SKM-1 treated with dmso at 0.1 percent for 144 hours (cell line): ENCODE measurements around the gene BAG1.

Source experiments
- DNase-seq: peaks from one replicate; lab custom pipeline; 2025; ENCODE audit not compliant: unreplicated experiment; lab: John Stamatoyannopoulos, UW

BAG1 gene

DNA sequence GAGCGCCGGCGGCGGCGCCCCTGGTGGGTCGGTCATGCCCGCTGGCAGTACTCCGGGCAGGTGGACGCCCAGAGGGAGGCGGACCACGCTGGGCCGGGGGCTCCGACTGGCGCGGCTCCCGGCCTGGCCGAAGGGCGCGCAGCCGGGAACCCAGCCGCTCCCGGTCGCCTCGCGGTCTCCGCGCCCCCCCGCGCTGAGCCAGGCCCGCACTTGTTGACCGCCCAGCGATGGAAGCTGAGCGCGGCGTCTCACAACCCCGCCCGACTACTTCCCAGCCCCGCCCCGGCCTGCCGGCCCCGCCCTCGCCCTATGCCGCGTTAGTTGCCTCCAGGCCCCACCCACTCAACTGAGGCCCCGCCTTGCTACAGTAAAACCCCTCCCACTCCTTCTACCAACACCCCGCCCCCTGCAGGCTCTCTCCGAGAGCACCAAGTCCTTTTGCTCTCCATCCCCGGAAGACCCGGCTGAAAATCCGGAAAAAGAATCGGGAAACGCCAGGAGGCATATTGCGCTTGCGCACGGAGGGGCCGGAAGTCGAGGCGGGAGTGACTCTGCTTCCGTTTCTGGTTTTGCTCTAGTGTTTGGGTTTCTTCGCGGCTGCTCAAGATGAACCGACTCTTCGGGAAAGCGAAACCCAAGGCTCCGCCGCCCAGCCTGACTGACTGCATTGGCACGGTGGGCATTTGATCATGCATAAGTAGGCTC, at the start of gene BAG1, which contains the start of gene CHMP5:
BAG1 (minus strand) TSS at position 236 of the 705 bp plus-strand sequence.
CHMP5 (plus strand) TSS at position 577 of the 705 bp plus-strand sequence; CDS start at position 607, 30 bp downstream.
- peak; percentile 98 for DNase-seq

DNA sequence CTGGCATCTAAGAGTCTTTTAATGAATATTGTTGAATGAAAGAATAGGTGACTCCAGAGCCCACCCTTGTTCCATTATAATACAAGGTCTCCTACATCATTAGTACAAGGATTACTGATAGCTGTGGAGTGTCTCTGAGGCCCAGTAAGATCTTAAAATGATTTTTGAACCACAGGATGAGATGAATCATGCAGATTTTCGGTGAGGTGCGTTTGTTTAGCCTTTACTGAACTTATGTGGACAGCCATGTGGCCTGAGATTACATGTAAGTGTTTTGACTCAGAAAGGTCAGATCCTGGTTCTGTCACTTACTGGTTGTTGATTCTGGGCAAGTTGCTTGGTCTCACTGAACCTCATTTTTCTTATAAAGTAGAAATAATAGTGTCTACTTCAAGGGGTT, 47.4 kb upstream of the BAG1 start:
- no peak for DNase-seq

DNA sequence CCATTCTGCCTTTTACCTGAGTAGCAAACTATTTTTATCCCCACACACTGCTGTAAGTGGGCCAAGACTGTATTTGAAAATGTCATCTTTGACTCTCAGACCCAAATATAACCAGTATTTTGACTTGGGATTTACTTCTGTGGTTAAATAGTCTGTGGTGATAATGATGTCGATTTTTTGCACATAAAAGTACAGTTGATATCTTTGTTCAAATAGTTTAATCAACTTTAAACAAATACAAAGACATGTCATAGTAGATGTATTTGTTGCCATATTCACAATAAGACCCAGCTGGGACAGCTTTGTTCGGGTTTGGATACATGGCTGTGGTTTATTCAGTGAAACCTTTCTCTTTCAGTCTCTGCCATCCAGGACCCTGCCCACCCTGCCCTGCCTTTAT, 46.2 kb upstream of the BAG1 start:
- no peak for DNase-seq

DNA sequence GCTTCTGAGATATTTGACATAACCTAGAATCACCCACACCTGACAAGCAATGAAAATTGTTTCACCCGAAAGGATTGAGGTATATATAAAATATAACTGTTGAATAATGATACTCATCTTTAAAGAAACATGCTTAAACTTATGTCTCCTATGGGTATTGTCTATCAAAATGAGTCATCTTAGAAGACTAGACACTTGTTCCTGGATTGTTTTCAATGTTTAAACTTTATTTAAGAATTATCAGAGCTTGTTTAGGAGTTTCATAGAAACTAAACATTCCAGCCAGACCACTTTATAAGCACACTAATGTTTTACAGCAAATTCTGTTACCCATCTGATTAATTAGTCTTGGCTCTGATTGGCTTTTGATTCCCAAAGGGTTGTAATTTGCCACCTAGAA, 45.4 kb upstream of the BAG1 start:
- no peak for DNase-seq

DNA sequence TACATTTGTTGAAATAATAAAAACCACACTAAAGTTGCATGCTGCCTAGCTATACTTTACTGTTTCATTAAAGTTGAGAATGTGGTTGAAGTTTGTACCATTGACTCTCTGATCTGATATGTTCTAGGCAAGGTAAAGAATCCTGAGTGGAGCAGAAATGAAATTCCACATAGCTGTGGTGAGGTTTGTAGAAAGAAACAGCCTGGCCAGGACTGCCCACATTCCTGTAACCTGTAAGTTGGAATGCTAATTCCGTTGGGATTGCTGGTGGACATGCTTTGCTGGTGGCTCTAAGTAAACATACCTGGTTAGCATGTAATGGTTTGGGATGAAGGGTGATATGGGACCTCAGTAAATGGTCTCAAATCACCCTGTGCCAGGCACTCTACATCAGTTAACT, 42.6 kb upstream of the BAG1 start:
- DNase-seq: no peak

DNA sequence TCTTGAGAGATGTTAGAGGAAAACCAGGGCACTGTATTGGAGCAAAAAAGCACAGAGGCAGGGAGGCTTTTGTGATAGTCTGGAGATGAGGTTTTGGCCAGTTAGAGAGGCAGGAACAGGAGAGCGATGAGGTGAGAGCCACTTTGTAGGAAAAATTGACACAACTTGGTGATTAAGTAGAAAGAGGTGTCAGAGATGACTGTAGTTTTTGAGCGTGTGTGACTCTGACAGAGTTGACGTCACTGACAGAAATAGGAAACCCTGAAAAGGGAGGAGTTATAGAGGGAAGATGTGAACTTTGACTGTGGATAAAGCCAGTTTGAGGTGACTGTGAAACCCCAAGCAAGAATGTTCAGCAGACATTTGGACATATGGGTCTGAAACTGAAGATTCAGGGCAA, 41.5 kb upstream of the BAG1 start:
- DNase-seq: no peak

DNA sequence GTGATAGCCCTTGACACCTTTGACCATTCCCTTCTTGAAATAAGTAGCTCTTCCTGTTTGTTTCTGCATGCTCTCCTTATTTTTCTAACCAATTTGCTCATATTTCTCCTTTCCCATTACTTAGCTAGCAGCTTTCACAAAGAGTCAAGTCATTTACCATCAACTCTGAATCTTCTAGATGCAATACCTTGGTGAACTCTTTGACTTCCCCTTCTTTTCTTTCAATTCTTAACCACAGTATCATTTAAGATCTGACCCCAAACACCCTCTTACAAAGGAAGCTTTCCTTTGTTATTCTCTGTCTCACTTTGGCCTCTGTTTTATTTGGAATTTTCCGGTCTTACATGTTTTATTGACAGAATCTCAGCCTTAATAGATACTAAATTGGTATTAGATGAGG, 39.9 kb upstream of the BAG1 start:
- DNase-seq: no peak

DNA sequence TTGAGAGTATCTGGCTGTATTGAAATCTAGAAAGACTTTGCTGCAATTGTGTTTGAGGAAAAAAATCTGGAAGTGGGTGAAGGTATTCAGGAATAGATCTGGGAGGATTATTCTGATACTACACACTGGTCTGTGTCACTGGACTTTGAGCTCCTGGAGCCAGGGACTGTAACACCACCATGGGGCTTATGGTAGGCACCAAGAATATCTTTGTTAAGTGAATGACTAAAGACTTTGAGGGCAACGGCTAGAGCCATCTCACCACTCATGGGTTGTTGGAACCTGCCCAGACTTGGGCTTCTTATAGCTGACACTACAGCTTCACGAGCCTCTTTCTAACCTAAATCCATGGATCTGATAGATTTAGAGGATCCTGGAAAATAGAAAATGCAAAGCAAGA, 36.0 kb upstream of the BAG1 start:
- DNase-seq: no peak

DNA sequence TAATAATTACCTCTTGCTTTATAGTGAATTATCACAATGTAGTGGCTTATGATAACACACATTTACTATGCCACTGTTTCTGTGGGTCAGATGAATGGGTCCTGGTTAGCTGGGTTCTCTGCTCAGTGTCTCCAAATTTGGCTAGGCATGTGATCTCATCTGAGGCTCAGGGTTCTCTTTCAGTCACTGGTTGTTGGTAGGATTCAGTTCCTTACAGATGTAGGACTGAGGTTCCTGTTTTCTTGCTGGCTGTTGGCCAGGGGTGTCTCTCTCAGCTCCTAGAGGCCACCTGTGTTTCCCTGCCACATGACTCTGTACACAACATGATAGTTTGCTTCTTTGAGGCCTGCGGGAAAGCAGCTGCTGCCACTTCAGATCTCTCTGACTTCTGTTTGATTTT, 32.9 kb upstream of the BAG1 start:
- peak; percentile 47 for DNase-seq

DNA sequence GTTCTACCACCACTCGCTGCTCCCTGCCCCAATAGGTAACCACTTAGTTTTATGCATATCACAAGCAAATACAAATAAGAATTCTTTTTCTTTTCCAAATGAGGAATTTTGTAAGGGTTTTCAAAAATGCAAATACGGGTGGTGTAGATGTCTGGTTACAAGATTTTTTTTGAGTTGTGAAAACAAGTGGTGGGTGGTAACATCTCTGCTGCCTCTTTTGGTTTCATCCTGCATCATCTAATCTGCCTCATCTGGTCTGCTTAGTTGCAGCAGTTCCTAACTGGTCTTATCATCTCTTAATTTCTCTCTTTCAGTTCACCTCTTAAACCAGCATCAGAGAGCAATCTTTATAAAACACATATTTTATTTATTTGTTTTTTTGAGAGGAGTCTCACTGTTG, 31.1 kb upstream of the BAG1 start:
- DNase-seq: no peak

DNA sequence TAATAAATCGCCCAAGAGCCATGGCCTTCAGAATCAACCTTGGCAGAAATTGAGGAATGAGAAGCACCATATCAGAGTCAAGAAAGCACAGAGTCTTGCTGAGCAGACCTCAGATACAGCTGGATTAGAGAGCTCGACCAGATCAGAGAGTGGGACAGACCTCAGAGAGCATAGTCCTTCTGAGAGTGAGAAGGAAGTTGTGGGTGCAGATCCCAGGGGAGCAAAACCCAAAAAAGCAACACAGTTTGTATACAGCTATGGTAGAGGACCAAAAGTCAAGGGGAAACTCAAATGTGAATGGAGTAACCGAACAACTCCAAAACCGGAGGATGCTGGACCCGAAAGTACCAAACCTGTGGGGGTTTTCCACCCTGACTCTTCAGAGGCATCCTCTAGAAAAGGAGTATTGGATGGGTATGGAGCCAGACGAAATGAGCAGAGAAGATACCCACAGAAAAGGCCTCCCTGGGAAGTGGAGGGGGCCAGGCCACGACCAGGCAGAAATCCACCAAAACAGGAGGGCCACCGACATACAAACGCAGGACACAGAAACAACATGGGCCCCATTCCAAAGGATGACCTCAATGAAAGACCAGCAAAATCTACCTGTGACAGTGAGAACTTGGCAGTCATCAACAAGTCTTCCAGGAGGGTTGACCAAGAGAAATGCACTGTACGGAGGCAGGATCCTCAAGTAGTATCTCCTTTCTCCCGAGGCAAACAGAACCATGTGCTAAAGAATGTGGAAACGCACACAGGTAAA, 30.3 kb upstream of the BAG1 start:
- no peak for DNase-seq

DNA sequence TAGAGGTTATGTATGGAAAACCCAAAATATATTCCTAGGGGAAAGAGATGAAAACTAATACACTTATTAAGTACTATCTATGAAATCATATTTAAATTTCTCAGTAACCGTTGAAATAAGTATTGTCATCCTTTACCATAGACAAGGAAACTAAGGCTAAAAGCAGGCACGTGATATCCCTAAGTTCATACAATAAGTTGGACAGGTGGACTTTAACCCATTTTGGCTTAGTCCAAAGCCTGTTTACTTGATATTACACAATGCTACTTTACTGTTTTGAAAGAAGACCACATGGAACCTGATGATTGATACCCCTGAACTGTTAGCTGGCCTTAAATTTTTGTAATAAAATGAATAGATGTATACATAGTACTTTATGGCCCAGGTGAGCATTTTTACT, 29.3 kb upstream of the BAG1 start:
- no peak for DNase-seq

DNA sequence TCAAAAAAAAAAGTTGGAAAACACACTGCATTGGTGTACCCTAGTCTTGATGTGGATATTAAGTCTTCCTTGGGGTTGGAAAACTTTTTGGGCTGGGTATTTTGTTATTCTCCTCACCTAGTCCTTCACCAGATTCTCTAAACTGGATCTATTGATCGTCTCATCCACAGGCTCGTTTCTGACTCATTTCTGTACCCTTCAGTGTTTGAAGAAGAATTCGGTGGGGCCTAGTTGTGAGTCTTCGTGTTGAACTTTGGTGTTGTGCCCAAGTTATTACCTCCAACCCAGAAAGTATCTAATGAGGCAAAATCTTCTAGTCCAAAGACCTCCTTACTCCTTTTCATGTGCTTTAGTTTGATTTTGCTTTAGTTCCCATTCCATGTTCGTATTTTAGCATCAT, 27.4 kb upstream of the BAG1 start:
- no peak for DNase-seq

DNA sequence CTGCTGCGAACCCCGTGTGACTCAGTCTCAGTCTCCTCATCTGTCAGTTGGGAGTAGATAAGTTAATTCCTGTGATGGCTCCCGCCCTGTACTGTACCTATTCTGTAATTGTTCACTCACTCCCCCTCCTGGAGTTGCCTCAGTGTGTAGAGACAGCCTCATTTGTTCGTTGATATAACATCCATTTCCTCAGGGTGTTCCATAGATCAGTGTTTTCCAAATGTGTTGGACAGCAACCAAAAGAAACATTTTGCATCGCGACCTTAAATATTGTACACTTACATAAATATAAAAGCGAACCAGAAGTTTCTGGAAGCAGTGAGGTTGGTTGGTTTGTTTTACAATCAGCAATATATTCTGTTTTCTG, 26.5 kb upstream of the BAG1 start:
- no peak for DNase-seq

DNA sequence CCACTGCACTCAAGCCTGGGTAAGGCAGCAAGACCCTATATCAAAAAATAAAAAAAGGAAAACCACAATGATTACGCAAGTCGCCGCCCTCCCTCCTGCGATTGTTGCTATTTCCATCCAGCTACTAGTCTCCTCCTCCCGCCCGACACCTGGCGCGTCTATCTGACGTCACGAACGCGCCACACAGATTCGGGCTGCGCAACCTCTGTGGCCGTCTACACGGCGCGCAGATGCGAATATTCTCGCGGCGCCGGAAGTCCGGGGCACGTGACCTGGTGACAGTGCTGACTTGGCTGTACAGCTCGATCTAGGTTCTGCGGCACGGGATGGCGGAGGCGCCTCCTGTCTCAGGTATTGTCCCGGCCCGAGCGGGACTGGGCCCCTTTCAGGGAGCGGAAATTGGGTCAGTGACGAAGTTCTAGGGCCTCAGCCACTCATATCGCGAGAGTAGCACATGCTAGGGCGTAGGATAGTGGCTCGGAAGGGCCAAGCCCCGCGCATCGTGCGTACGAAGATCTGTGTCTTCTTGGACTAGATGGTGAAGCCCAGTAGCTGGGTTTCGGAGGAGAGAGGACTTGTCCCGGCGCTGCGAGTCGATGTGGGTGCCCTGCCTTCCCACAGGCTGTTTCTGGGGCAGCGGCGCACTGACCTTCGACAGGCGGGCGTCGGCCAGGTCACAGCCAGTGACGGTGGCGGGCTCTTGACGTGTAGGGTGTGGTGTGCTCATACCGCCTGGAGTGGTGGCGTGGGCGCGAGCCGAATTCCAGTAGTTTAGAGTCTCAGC, 25.9 kb upstream of the BAG1 start, which contains the start of gene NFX1:
NFX1 (plus strand) TSS at position 270 of the 784 bp plus-strand sequence; CDS start at position 327, 57 bp downstream.
- DNase-seq: peak; percentile 96

DNA sequence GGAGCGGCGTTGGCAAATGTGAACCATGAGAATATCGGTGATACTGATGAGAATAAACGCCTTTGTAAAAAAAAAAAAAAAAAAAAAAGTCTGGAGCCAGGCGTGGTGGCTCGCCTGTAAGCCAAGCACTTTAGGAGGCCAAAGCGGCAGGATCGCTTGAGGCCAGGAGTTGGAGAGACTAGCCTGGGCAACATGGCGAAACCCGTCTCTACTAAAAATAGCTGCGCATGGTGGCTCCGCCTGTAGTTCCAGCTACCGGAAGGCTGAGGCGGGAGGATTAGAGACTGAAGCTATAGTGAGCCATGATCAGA, 25.4 kb upstream of the BAG1 start:
- no peak for DNase-seq

DNA sequence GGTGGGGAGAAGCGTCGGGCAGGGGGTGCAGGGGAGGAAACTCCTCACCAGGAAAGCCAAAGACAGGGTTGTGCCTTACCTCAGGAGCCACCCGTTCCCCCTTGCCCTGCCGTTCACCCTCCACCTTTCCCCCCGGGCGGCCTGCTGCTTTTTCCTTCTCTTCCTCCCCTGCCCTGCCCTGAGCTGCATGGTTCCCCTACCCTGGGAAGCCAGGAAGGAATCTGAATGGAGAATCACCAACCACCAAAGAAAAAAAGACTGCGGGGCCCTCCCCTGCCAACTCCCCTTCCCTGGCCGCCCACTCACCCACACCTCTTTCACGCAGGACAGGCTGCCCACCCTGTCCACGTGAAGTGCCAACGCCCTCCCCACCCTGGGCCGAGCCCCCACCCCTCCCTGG, 25.0 kb upstream of the BAG1 start:
- DNase-seq: no peak

DNA sequence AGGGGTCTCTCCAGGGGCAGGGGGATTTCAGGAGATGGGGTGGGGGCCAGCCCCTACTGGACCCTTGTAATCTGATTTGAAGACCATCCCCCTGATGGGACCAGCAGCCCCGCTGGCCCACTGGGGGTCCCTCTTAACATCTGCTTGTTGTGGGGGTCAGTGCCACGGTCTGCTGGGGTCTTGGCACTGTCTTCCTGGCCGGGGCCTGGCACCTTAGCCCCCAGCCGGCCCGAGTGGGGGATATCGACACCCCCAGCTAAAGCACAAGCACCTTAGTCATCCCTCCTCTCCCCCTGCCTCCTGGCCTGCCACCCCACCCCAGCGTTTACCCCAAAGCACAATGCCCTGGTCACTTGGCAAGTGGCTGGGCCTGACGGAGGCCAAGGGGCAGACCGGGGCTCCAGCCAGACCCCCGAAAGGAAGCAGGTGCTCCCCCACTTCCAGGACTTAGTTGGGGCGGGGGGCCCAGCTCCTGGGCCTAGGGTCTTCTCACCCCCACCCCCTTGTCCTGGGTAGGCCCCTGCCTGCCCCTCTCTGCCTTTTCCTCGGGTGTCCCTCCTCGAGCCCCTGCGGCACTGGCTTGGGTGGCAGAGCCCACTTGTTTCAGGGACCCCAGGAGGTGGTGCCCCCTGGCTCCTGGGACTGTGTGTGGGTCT, 24.4 kb upstream of the BAG1 start:
- DNase-seq: no peak

DNA sequence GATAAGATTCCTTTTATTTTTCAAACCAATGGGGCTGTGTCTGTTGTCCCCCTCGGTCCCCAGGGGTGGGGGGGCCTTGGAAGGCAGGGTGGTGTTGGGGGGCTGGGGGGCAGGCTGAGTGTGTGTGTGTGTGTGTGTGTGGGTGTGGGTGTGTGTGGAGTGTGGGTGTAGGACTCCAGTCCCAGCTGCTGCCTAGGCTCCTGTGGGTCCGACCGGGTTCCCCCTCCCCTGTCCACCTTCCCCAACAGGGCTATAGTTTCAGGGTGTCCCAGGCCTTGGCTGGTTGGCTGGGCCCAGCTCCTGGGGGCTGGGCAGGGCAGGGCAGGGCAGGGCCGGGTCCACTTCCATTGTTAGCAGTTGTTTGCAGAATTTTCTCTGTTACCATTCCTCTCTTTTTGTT, 23.7 kb upstream of the BAG1 start:
- no peak for DNase-seq

DNA sequence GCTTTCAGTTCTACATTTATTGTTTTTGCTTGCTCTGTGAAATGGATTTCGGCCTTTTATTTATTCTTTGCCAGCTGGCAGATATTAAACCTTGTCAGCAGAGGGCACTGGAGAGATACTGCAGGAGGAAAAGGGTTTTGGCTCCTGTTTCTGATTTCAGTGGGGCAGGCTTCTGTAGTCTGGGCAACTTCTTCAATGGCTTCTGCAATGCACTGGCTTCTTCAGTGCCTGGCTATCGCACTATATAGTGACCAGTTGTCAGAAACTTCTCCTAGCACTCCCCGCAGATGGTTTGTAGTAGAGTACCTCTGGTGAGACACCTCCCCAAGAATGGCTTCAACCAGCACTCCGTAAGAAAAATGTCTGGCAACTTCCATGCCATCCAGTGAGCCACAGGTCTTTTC, 22.6 kb upstream of the BAG1 start:
- DNase-seq: peak; percentile 66

DNA sequence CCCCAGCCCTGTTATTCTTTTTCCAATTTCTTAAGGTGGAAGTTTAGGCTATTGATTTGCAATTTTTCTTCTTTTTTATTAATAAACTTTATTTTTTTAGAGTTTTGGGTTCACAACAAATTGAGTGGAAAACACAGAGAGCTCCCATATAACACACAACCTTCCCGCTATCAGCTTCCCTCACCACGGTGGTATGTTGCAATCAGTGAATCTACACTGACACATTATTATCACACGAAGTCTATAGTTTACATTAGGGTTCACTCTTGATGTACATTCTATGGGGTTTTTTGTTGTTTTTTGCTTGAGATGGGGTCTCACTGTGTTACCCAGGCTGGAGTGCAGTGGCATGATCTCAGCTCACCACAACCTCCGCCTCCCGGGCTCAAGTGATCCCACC, 21.0 kb upstream of the BAG1 start:
- DNase-seq: no peak
